Tibial nerve (tissue), 3 donors: ENCODE results near the gene EP400.

Experiments used
- EP300 ChIP-seq, 2 donors: sonication (generic); formaldehyde crosslinking; IDR thresholded peaks; one replicate each; pipeline ENCODE4 v1.6.1; 2017; ENCODE audit warnings: antibody characterized with exemption in 2 of 2, mild to moderate bottlenecking in 1 of 2
- POLR2A ChIP-seq, 2 donors: fragments of 450-650 bp; IDR thresholded peaks; one replicate each; pipeline ENCODE4 v1.6.1; 2017; ENCODE audit warnings: antibody characterized with exemption in 2 of 2, mild to moderate bottlenecking in 2 of 2, moderate library complexity in 2 of 2

- no peak for TF ChIP-seq POLR2A (IDR thresholded peaks at IDR 0.05)
- TF ChIP-seq EP300 (IDR thresholded peaks at IDR 0.05): no peak
Measured at GRCh38 chr12:131917139-131917710, 32.5 kb upstream of the EP400 start.
